H1 (cell line): ENCODE data around the gene PHGDH. TPM values are rescaled to one million over a fixed set of nuclear protein-coding genes. Genes with fewer than 3 reads are reported as not detected.
A peak's percentile ranks its signal among the peaks of the same experiment; 100 is the strongest.

ENCODE experiments used
- BCL11A ChIP-seq, 2 experiments: IDR thresholded peaks; one replicate each; pipeline ENCODE4 v1.6.1; 2011; ENCODE audit warnings: low read depth in 2 of 2, low read length in 2 of 2, mild to moderate bottlenecking in 2 of 2
- CHD7 ChIP-seq: fragments of 300-600 bp; sonication (generic); IDR thresholded peaks from 2 replicates; pipeline ENCODE4 v1.7.1; 2012; ENCODE audit warnings: low read length, moderate library complexity, mild to moderate bottlenecking, inconsistent platforms; ENCODE audit not compliant: insufficient replicate concordance
- CTBP2 ChIP-seq: IDR thresholded peaks from 2 replicates; pipeline ENCODE4 v1.7.0; 2011; ENCODE audit warnings: borderline replicate concordance, mild to moderate bottlenecking, moderate library complexity, mixed read lengths, low read length; ENCODE audit not compliant: insufficient read depth, insufficient read length
- JUND ChIP-seq: IDR thresholded peaks from 2 replicates; pipeline ENCODE4 v1.6.1; 2011; ENCODE audit warnings: mild to moderate bottlenecking, improper control_type of control experiment, low read length
- KDM5A ChIP-seq: fragments of 200-600 bp; IDR thresholded peaks from 2 replicates; pipeline ENCODE4 v1.7.1; 2012; ENCODE audit warnings: mild to moderate bottlenecking, low read length, inconsistent platforms, mixed read lengths
- RNF2 ChIP-seq: fragments of 200-900, 300-1000 bp; sonication (generic); IDR thresholded peaks from 2 replicates; pipeline ENCODE4 v1.7.1; 2016; ENCODE audit warnings: borderline replicate concordance, low read depth, mild to moderate bottlenecking, antibody characterized with exemption, low read length; ENCODE audit not compliant: poor library complexity, severe bottlenecking; ENCODE audit errors: missing control alignments
- SIN3A ChIP-seq, 2 experiments: IDR thresholded peaks in 1 of 2; conservative IDR thresholded peaks in 1 of 2; 2 replicates each; pipeline ENCODE4 v1.6.1; 2011 to 2012; ENCODE audit warnings: low read length in 2 of 2, improper control_type of control experiment in 1 of 2, low read depth in 1 of 2, mild to moderate bottlenecking in 1 of 2
- SRF ChIP-seq: IDR thresholded peaks from 2 replicates; pipeline ENCODE4 v1.6.1; 2011; ENCODE audit warnings: mild to moderate bottlenecking, low read depth, low read length, moderate library complexity
- TAF1 ChIP-seq: IDR thresholded peaks from 2 replicates; pipeline ENCODE4 v1.6.1; 2011; ENCODE audit warnings: mild to moderate bottlenecking, low read depth, low read length
- TBP ChIP-seq: IDR thresholded peaks from 2 replicates; pipeline ENCODE4 v1.6.1; 2011; ENCODE audit warnings: low read depth, low read length, improper control_type of control experiment
- polyA plus RNA-seq, 7 experiments: library from polyadenylated mRNA; depleted of rRNA in 3 of 7; stranded (reverse) in 5 of 7; unstranded in 2 of 7; fragments of >200 nt in 5 of 7; fragments of 200-250 nt in 2 of 7; gene quantifications; 1 replicate in 5 of 7; 2 replicates in 1 of 7; 4 replicates in 1 of 7; pipeline versions ENCODE4 v1.2.1 to v1.2.3, GENCODE V29; 2011 to 2013; ENCODE audit warnings: missing spikeins in 2 of 7, mixed read lengths in 2 of 7
- total RNA-seq: library from RNA; stranded (reverse); fragmentation: NEBNext Ultra II Directional; extraction: Animal tissue kit (Norgen Biotek cat#: 25700); gene quantifications from 2 replicates; pipeline ENCODE4 v1.2.1, GENCODE V29; 2021

The PHGDH gene
- total and polyA plus RNA-seq, 2 of the 8 experiments (the other 6 are each of a cell fraction or from before 2014, with no cell fraction given), result 358 to 687 TPM

DNA sequence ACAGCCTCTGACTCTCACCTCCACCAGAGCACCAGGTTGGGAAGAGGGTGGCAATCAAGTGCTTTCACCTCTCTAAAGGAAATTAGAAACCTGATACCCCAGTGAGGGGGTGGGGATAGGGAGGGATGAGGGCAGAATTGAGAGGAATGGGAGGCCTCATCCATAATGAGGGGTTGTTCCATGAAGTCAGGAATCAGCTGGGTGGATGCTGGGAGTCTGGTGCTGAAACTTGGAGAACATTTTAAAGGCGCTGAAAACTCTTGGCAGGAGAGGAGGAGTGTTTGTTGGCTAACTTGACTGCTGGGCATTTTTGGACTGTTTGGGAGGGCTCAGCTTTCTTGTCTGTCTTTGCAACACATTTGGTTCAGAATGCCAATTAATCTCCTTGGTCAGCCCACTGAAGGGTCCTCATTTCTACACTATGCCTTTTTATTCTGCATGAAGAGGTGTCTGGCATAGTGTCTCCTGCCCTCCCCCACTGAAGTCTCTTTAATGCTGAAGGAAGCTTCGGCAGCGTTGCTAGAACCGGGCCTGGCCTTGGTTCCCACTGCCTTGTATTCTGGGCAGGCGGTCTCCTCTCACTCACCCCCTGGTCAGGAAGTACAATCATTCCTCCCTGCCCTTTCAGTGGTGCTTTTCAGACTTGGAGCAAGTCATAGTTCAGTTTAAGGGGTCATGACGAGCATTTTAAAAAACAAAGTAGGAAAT, 2.2 kb downstream of the PHGDH start (continued):
- no peak for TF ChIP-seq CHD7
- peak; percentile 65 for TF ChIP-seq TAF1
- peak; percentile 76 to 86; a peak in 2 of 4 replicates for TF ChIP-seq SIN3A (conservative IDR thresholded peaks at IDR 0.05 in 1 of 2, IDR thresholded peaks at IDR 0.05 in 1 of 2; ENCODE audit: low read depth in 1 of 2, low read length in 2 of 2)
- no peak for TF ChIP-seq CTBP2
- no peak for TF ChIP-seq SRF
- TF ChIP-seq JUND, result no peak
- TF ChIP-seq BCL11A (IDR thresholded peaks at IDR 0.05; ENCODE audit: low read depth in 2 of 2, low read length in 2 of 2), result no peak
- TF ChIP-seq TBP, result 0 out of 2 replicates have a peak, but pooled peaks have one; percentile 38
- TF ChIP-seq KDM5A, result no peak
- no peak for TF ChIP-seq RNF2
